Activated CD4-positive, alpha-beta T cell treated with anti-CD3 and anti-CD28 coated beads, Interleukin-2, Interleukin-4, amounts not matched to agents 100 ng/mL and 50 ng/mL, durations not matched to agents 16 hours and 8 hours (primary cell): ENCODE data around the gene HSPA8.
"Not testable (repeated sequence)": the region's sequence is repeated elsewhere in the genome, so short reads cannot be mapped to it uniquely, and the experiment has no call there.

Source experiments
- DNase-seq: peaks from one replicate; pipeline ENCODE4 v3.0.0-alpha.2; 2020; ENCODE audit warnings: low spot score

Gene HSPA8

GRCh38 chr11:123072332-123072761 is 10.4 kb upstream of the HSPA8 start:
- no peak for DNase-seq

GRCh38 chr11:123069908-123070821 is 8.2 kb upstream of the HSPA8 start:
- DNase-seq: peak; percentile 79

- DNase-seq: no peak
These were observed 3.7 kb upstream of the HSPA8 start for GRCh38 chr11:123065621-123066020.

GRCh38 chr11:123063826-123064657 is 2.1 kb upstream of the HSPA8 start:
- peak; percentile 50 for DNase-seq

GRCh38 chr11:123062892-123063825 is 1.2 kb upstream of the HSPA8 start:
- peak; percentile 62 for DNase-seq

- peak; percentile 100 for DNase-seq
These were observed 389 bp upstream of the HSPA8 start for GRCh38 chr11:123062158-123062891.

GRCh38 chr11:123060277-123061000 is 1.5 kb downstream of the HSPA8 start:
- peak; percentile 46 for DNase-seq

- not testable (repeated sequence) for DNase-seq
These were observed 2.7 kb downstream of the HSPA8 start for GRCh38 chr11:123059041-123059920.

- no peak for DNase-seq
These were observed 4.2 kb downstream of the HSPA8 start for GRCh38 chr11:123057661-123058305.

- no peak for DNase-seq
These were observed 5.0 kb downstream of the HSPA8 start for GRCh38 chr11:123056835-123057491.

GRCh38 chr11:123055191-123055901 is 6.6 kb downstream of the HSPA8 start:
- peak; percentile 31 for DNase-seq

- peak; percentile 80 for DNase-seq
These were observed 7.5 kb downstream of the HSPA8 start for GRCh38 chr11:123054301-123055065.

GRCh38 chr11:123052901-123053721 is 8.8 kb downstream of the HSPA8 start:
- DNase-seq: peak; percentile 34

GRCh38 chr11:123051634-123052033 is 10.3 kb downstream of the HSPA8 start:
- no peak for DNase-seq

- DNase-seq: no peak
These were observed 10.8 kb downstream of the HSPA8 start for GRCh38 chr11:123051146-123051545.

GRCh38 chr11:123047947-123048293 is 14.0 kb downstream of the HSPA8 start:
- DNase-seq: no peak
